Measurements from ENCODE around the gene TNFRSF4. TPM values are rescaled to one million over a fixed set of nuclear protein-coding genes. Genes with fewer than 3 reads are reported as not detected.

Gene TNFRSF4
- total and polyA plus RNA-seq, 2 donors from 2014 or later, result 3.3 to 5.1 TPM

- FAIRE-seq, result no peak
- TF ChIP-seq, protein P1, sequence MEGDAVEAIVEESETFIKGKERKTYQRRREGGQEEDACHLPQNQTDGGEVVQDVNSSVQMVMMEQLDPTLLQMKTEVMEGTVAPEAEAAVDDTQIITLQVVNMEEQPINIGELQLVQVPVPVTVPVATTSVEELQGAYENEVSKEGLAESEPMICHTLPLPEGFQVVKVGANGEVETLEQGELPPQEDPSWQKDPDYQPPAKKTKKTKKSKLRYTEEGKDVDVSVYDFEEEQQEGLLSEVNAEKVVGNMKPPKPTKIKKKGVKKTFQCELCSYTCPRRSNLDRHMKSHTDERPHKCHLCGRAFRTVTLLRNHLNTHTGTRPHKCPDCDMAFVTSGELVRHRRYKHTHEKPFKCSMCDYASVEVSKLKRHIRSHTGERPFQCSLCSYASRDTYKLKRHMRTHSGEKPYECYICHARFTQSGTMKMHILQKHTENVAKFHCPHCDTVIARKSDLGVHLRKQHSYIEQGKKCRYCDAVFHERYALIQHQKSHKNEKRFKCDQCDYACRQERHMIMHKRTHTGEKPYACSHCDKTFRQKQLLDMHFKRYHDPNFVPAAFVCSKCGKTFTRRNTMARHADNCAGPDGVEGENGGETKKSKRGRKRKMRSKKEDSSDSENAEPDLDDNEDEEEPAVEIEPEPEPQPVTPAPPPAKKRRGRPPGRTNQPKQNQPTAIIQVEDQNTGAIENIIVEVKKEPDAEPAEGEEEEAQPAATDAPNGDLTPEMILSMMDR (IDR thresholded peaks at IDR 0.05; ENCODE audit: borderline replicate concordance, extremely low read depth, insufficient read depth), result no peak
- intact Hi-C loops (cut with DNase I), result no loop called here
Measured at GRCh38 chr1:1194723-1195122, 19.2 kb downstream of the TNFRSF4 start.

DNA sequence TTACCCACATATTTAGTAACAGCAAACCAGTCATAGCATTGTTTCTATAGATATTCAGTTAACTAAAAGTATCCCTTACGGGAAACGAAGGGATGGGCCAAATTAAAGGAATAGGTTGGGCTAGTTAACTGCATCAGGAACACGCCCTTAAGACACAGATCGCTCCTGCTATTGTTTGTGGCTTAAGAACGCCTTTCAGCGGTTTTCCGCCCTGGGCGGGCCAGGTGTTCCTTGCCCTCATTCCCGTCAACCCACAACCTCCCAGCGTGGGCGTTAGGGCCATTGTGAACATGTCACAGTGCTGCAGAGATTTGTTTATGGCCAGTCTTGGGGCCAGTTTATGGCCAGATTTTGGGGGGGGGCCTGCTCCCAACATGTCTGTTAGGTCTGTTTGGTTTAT is 22.2 kb downstream of the TNFRSF4 start:
- H3K4me3 ChIP-seq (ENCODE audit: low read length in 3 of 3), result no peak overlapping the region
- TF ChIP-seq, protein P1 (IDR thresholded peaks at IDR 0.05; ENCODE audit: borderline replicate concordance, extremely low read depth, insufficient read depth), result no peak
- no peaks in the 10 kb centered on the region for H3K27me3 ChIP-seq (ENCODE audit: control insufficient read depth, insufficient read depth, low read length)
- intact Hi-C loops (cut with DNase I), result no loop called here
- H3K9me3 ChIP-seq (ENCODE audit: control insufficient read depth in 2 of 3, insufficient read depth in 1 of 3, low read length in 3 of 3), result no peaks in the 10 kb centered on the region
- no peaks in the 10 kb centered on the region for H3K4me1 ChIP-seq (ENCODE audit: control insufficient read depth in 2 of 3, insufficient read depth in 2 of 3, low read depth in 1 of 3, low read length in 3 of 3)
- FAIRE-seq (no peak), DNase-seq (peak in 1 of 5 donors; percentile 21)
- H3K27ac ChIP-seq (ENCODE audit: low read depth in 2 of 2, low read length in 2 of 2), result no peak overlapping the region
- H3K36me3 ChIP-seq (ENCODE audit: control insufficient read depth in 2 of 3, insufficient read depth in 3 of 3, low read length in 3 of 3), result no peaks in the 10 kb centered on the region
- H3K9ac ChIP-seq (ENCODE audit: low read length in 3 of 3), result no peak overlapping the region

More at GRCh38 chr1:1194723-1195122, 19.2 kb downstream of the TNFRSF4 start:
- Histone ChIP-seq H3K9ac (ENCODE audit: low read length in 3 of 3) (no peak overlapping the region), H3K27me3 (ENCODE audit: control insufficient read depth, insufficient read depth, low read length) (no peaks in the 10 kb centered on the region), H3K36me3 (ENCODE audit: control insufficient read depth in 2 of 3, insufficient read depth in 3 of 3, low read length in 3 of 3) (no peaks in the 10 kb centered on the region), H3K9me3 (ENCODE audit: control insufficient read depth in 2 of 3, insufficient read depth in 1 of 3, low read length in 3 of 3) (no peaks in the 10 kb centered on the region), H3K4me3 (ENCODE audit: low read length in 3 of 3) (no peak overlapping the region), H3K4me1 (ENCODE audit: control insufficient read depth in 2 of 3, insufficient read depth in 2 of 3, low read depth in 1 of 3, low read length in 3 of 3) (no peaks in the 10 kb centered on the region), H3K27ac (ENCODE audit: low read depth in 2 of 2, low read length in 2 of 2) (no peak overlapping the region)
- DNase-seq, result peak in 2 of 5 donors; percentile 1 to 18

DNA sequence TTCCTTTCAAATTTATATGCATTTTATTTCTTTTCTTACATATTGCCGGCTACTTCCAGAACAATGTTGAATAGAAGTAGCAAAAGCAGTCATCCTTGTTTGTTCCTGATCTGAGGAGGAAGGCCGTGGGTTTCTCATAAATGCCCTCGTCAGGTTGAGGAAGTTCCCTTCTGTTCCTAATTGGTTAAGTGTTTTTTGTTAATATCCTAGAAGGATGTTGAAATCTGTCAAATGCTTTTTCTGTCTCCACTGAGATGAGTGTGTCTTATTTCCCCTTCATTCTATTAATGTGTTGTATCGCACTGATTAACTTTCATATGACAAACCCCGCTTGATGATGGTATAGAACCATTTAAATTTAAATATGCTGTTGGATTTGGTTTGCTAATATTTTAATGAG is 24.8 kb downstream of the TNFRSF4 start:
- no peaks in the 10 kb centered on the region for H3K36me3 ChIP-seq (ENCODE audit: control insufficient read depth in 2 of 3, insufficient read depth in 3 of 3, low read length in 3 of 3)
- no peak overlapping the region for H3K27ac ChIP-seq (ENCODE audit: low read depth in 2 of 2, low read length in 2 of 2)
- TF ChIP-seq, protein P1 (IDR thresholded peaks at IDR 0.05; ENCODE audit: borderline replicate concordance, extremely low read depth, insufficient read depth), result no peak
- H3K9ac ChIP-seq (ENCODE audit: low read length in 3 of 3), result no peak overlapping the region
- no peaks in the 10 kb centered on the region for H3K9me3 ChIP-seq (ENCODE audit: control insufficient read depth in 2 of 3, insufficient read depth in 1 of 3, low read length in 3 of 3)
- DNase-seq (no peak), FAIRE-seq (no peak)
- H3K27me3 ChIP-seq (ENCODE audit: control insufficient read depth, insufficient read depth, low read length), result no peaks in the 10 kb centered on the region
- no peak overlapping the region for H3K4me3 ChIP-seq (ENCODE audit: low read length in 3 of 3)
- no peaks in the 10 kb centered on the region for H3K4me1 ChIP-seq (ENCODE audit: control insufficient read depth in 2 of 3, insufficient read depth in 2 of 3, low read depth in 1 of 3, low read length in 3 of 3)
- intact Hi-C loops (cut with DNase I), result no loop called here

DNA sequence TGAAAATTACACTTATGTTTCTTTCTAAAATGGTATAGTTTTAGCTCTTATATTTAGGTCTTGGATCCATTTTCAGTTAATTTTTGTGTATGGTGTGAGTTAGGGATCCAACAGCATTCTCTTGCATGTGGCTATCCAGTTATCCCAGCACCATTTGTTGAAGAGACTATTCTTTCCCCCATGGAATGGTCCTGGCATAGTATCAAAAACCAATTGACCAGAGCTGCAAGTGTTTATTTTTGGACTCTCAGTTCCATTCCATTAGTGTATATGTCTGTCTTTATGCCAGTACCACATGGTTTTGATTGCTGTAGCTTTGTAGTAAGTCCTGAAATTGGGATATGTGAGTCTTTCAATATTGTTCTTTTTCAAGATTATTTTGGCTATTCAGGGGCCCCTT is 26.0 kb downstream of the TNFRSF4 start:
- no peaks in the 10 kb centered on the region for H3K27me3 ChIP-seq (ENCODE audit: control insufficient read depth, insufficient read depth, low read length)
- intact Hi-C loops (cut with DNase I), result no loop called here
- TF ChIP-seq, protein P1 (IDR thresholded peaks at IDR 0.05; ENCODE audit: borderline replicate concordance, extremely low read depth, insufficient read depth), result no peak
- no peak overlapping the region for H3K4me3 ChIP-seq (ENCODE audit: low read length in 3 of 3)
- H3K36me3 ChIP-seq (ENCODE audit: control insufficient read depth in 2 of 3, insufficient read depth in 3 of 3, low read length in 3 of 3), result no peaks in the 10 kb centered on the region
- DNase-seq (no peak), FAIRE-seq (no peak)
- no peak overlapping the region for H3K9ac ChIP-seq (ENCODE audit: low read length in 3 of 3)
- H3K9me3 ChIP-seq (ENCODE audit: control insufficient read depth in 2 of 3, insufficient read depth in 1 of 3, low read length in 3 of 3), result no peaks in the 10 kb centered on the region
- no peaks in the 10 kb centered on the region for H3K4me1 ChIP-seq (ENCODE audit: control insufficient read depth in 2 of 3, insufficient read depth in 2 of 3, low read depth in 1 of 3, low read length in 3 of 3)
- H3K27ac ChIP-seq (ENCODE audit: low read depth in 2 of 2, low read length in 2 of 2), result no peak overlapping the region
